Activated CD4-positive, alpha-beta T cell treated with anti-CD3 and anti-CD28 coated beads, Interleukin-2, amount 10 ng/mL, durations not matched to agents 7 days and 5 days (primary cell): Measurements from ENCODE around the gene OR9K2. TPM values are rescaled to one million over a fixed set of nuclear protein-coding genes. Genes with fewer than 3 reads are reported as not detected.

ENCODE experiments used
- total RNA-seq, 2 experiments: library from RNA; stranded (reverse); gene quantifications; one replicate each; pipeline ENCODE4 v1.2.3, GENCODE V29; 2021

OR9K2 gene
- total RNA-seq, 2 experiments from 2014 or later: not detected

Other genes with a start within 250 kb of the OR9K2 start
- 100 to 1,000 TPM; 113 to 136 TPM for gene TESPA1, start 141.6 kb upstream of the OR9K2 start, total RNA-seq
- gene NEUROD4, start 106.4 kb upstream of the OR9K2 start, total RNA-seq: not detected
- gene OR10A7, start 94.6 kb downstream of the OR9K2 start, total RNA-seq: not detected
- gene OR6C74, start 118.2 kb downstream of the OR9K2 start, total RNA-seq: not detected
- gene OR6C6, start 170.2 kb downstream of the OR9K2 start, total RNA-seq: not detected
- gene OR6C1, start 187.9 kb downstream of the OR9K2 start, total RNA-seq: not detected
- not detected for gene OR6C3, start 204.3 kb downstream of the OR9K2 start, total RNA-seq
- not detected for gene OR6C75, start 236.6 kb downstream of the OR9K2 start, total RNA-seq